ENCODE data around the gene C20orf202. TPM values are rescaled to one million over a fixed set of nuclear protein-coding genes. Genes with fewer than 3 reads are reported as not detected.
A peak's percentile ranks its signal among the peaks of the same experiment; 100 is the strongest.

Gene C20orf202
- total RNA-seq, 1 donor from 2014 or later, result not detected

GRCh38 chr20:1209447-1210387 lies 6.5 kb downstream of the C20orf202 start:
- no peak for DNase-seq
- Mint-ChIP-seq H3K27me3 (ENCODE audit: unreplicated experiment) (no peaks in the 10 kb centered on the region), H3K27ac (ENCODE audit: unreplicated experiment) (no peak overlapping the region), H3K9me3 (ENCODE audit: unreplicated experiment) (no peaks in the 10 kb centered on the region), H3K36me3 (ENCODE audit: unreplicated experiment) (no peaks in the 10 kb centered on the region), H3K4me1 (ENCODE audit: low read depth, unreplicated experiment) (peaks cover 2% of the 10 kb centered on the region), H3K4me3 (ENCODE audit: unreplicated experiment) (no peak overlapping the region)
- TF ChIP-seq, protein P1, sequence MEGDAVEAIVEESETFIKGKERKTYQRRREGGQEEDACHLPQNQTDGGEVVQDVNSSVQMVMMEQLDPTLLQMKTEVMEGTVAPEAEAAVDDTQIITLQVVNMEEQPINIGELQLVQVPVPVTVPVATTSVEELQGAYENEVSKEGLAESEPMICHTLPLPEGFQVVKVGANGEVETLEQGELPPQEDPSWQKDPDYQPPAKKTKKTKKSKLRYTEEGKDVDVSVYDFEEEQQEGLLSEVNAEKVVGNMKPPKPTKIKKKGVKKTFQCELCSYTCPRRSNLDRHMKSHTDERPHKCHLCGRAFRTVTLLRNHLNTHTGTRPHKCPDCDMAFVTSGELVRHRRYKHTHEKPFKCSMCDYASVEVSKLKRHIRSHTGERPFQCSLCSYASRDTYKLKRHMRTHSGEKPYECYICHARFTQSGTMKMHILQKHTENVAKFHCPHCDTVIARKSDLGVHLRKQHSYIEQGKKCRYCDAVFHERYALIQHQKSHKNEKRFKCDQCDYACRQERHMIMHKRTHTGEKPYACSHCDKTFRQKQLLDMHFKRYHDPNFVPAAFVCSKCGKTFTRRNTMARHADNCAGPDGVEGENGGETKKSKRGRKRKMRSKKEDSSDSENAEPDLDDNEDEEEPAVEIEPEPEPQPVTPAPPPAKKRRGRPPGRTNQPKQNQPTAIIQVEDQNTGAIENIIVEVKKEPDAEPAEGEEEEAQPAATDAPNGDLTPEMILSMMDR (IDR thresholded peaks at IDR 0.05; ENCODE audit: partially characterized antibody, unreplicated experiment), result no peak

DNA sequence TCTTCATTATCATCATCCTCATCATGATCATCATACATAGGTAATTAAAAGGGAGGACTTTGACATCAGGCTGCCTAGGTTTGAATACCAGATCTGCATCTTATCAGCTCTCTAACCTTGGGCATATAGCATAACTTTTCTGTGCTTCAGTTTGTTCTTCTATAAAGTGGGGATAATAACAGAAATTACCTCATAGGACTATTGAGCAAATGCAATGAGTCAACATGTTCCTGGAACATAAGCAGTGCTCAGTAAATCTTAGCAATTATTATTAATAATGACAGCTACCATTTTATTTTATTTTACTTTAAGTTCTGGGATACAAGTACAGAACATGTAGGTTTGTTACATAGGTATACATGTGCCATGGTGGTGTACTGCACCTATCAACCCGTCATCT lies 7.2 kb downstream of the C20orf202 start:
- no peaks in the 10 kb centered on the region for H3K4me1 Mint-ChIP-seq (ENCODE audit: low read depth, unreplicated experiment)
- H3K36me3 Mint-ChIP-seq (ENCODE audit: unreplicated experiment), result no peaks in the 10 kb centered on the region
- H3K4me3 Mint-ChIP-seq (ENCODE audit: unreplicated experiment), result no peak overlapping the region
- no peak overlapping the region for H3K27ac Mint-ChIP-seq (ENCODE audit: unreplicated experiment)
- peaks cover 2% of the 10 kb centered on the region for H3K9me3 Mint-ChIP-seq (ENCODE audit: unreplicated experiment)
- DNase-seq, result no peak
- TF ChIP-seq, protein P1 (IDR thresholded peaks at IDR 0.05; ENCODE audit: partially characterized antibody, unreplicated experiment), result no peak
- H3K27me3 Mint-ChIP-seq (ENCODE audit: unreplicated experiment), result no peaks in the 10 kb centered on the region

DNA sequence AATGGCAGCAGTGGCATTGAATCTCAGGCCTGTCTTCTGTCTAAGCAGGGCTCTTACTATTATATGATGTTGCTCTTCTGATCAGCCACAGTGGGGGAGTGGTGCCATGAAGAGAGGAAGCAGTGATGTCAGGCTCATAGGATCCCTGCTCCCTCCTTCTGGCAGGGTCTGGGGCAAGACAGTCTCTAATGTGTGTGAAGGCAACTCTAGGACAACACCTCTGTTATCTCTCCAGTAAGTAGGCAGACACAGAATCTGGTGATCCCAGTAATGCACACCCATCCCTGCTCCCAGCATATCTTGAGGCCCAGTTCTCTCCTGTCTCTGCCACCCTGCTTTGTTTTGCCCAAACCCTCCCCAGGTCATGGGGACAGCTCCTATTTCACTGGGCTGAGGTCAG lies 8.8 kb downstream of the C20orf202 start:
- no peaks in the 10 kb centered on the region for H3K4me1 Mint-ChIP-seq (ENCODE audit: low read depth, unreplicated experiment)
- no peak for DNase-seq
- peaks cover 5% of the 10 kb centered on the region for H3K9me3 Mint-ChIP-seq (ENCODE audit: unreplicated experiment)
- TF ChIP-seq, protein P1 (IDR thresholded peaks at IDR 0.05; ENCODE audit: partially characterized antibody, unreplicated experiment), result no peak
- no peak overlapping the region for H3K4me3 Mint-ChIP-seq (ENCODE audit: unreplicated experiment)
- no peaks in the 10 kb centered on the region for H3K36me3 Mint-ChIP-seq (ENCODE audit: unreplicated experiment)
- H3K27me3 Mint-ChIP-seq (ENCODE audit: unreplicated experiment), result no peaks in the 10 kb centered on the region
- no peak overlapping the region for H3K27ac Mint-ChIP-seq (ENCODE audit: unreplicated experiment)

- no peak overlapping the region for H3K4me3 Mint-ChIP-seq (ENCODE audit: unreplicated experiment)
- DNase-seq, result peak; percentile 74
- H3K27ac Mint-ChIP-seq (ENCODE audit: unreplicated experiment), result no peak overlapping the region
- TF ChIP-seq, protein P1 (IDR thresholded peaks at IDR 0.05; ENCODE audit: partially characterized antibody, unreplicated experiment), result peak; percentile 82
- H3K36me3 Mint-ChIP-seq (ENCODE audit: unreplicated experiment), result no peaks in the 10 kb centered on the region
- no peaks in the 10 kb centered on the region for H3K4me1 Mint-ChIP-seq (ENCODE audit: low read depth, unreplicated experiment)
- H3K27me3 Mint-ChIP-seq (ENCODE audit: unreplicated experiment), result peaks cover under 1% of the 10 kb centered on the region
- H3K9me3 Mint-ChIP-seq (ENCODE audit: unreplicated experiment), result peaks cover 5% of the 10 kb centered on the region
Measured at GRCh38 chr20:1212607-1213396, 9.5 kb downstream of the C20orf202 start.

All from glutamatergic neuron (in vitro differentiated cells).